ENCODE data around the gene RAB37. TPM values are rescaled to one million over a fixed set of nuclear protein-coding genes. Genes with fewer than 3 reads are reported as not detected.
A peak's percentile ranks its signal among the peaks of the same experiment; 100 is the strongest.

Gene RAB37
- total and polyA plus RNA-seq, 2 of the 13 experiments (the other 11 are each of a cell fraction or from before 2014, with no cell fraction given): 0.91 to 3.7 TPM

GRCh38 chr17:74748529-74749278 is 11.6 kb downstream of the RAB37 start, which contains the start of gene NHERF1 (continued):
- TF ChIP-seq KLF15 (CRISPR knock-in tag; IDR thresholded peaks at IDR 0.05; ENCODE audit: borderline replicate concordance): peak; percentile 82; the same call in 1 of the 2 replicates
- TF ChIP-seq ZNF556 (CRISPR knock-in tag; IDR thresholded peaks at IDR 0.05; ENCODE audit: borderline replicate concordance): peak; percentile 1; the same call in 1 of the 2 replicates
- no peak for TF ChIP-seq ZNF407 (CRISPR knock-in tag; IDR thresholded peaks at IDR 0.05; ENCODE audit: not compliant biosample characterization)
- TF ChIP-seq, protein P1, sequence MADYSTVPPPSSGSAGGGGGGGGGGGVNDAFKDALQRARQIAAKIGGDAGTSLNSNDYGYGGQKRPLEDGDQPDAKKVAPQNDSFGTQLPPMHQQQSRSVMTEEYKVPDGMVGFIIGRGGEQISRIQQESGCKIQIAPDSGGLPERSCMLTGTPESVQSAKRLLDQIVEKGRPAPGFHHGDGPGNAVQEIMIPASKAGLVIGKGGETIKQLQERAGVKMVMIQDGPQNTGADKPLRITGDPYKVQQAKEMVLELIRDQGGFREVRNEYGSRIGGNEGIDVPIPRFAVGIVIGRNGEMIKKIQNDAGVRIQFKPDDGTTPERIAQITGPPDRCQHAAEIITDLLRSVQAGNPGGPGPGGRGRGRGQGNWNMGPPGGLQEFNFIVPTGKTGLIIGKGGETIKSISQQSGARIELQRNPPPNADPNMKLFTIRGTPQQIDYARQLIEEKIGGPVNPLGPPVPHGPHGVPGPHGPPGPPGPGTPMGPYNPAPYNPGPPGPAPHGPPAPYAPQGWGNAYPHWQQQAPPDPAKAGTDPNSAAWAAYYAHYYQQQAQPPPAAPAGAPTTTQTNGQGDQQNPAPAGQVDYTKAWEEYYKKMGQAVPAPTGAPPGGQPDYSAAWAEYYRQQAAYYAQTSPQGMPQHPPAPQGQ (CRISPR knock-in tag; IDR thresholded peaks at IDR 0.05; ENCODE audit: borderline replicate concordance): no peak
- TF ChIP-seq ATF7-NPFF (CRISPR knock-in tag; IDR thresholded peaks at IDR 0.05; ENCODE audit: low read depth): peak; percentile 71; the same call in 1 of the 2 replicates
- TF ChIP-seq ZNF281 (CRISPR knock-in tag; IDR thresholded peaks at IDR 0.05; ENCODE audit: borderline replicate concordance): no peak
- TF ChIP-seq, protein P2, sequence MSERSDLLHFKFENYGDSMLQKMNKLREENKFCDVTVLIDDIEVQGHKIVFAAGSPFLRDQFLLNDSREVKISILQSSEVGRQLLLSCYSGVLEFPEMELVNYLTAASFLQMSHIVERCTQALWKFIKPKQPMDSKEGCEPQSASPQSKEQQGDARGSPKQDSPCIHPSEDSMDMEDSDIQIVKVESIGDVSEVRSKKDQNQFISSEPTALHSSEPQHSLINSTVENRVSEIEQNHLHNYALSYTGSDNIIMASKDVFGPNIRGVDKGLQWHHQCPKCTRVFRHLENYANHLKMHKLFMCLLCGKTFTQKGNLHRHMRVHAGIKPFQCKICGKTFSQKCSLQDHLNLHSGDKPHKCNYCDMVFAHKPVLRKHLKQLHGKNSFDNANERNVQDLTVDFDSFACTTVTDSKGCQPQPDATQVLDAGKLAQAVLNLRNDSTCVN (CRISPR knock-in tag; IDR thresholded peaks at IDR 0.05; ENCODE audit: borderline replicate concordance): peak; percentile 47; the same call in 1 of the 2 replicates
- TF ChIP-seq SP1 (IDR thresholded peaks at IDR 0.05): no peak
- peak; percentile 91 for TF ChIP-seq SP1 (CRISPR knock-in tag; IDR thresholded peaks at IDR 0.05)
- TF ChIP-seq ZNF276 (CRISPR knock-in tag; IDR thresholded peaks at IDR 0.05; ENCODE audit: low read depth): no peak; the same call in 1 of the 2 replicates
- peak; percentile 85 for TF ChIP-seq CHCHD3 (CRISPR knock-in tag; IDR thresholded peaks at IDR 0.05)

All from HepG2 (cell line).